Choroid plexus epithelial cell (primary cell): ENCODE measurements around the gene LRP6.

Experiments used
- DNase-seq: peaks from one replicate; pipeline ENCODE4 v3.0.0-alpha.2; 2010; ENCODE audit warnings: low read depth
- H3K4me3 ChIP-seq: 2 replicates; pipeline ENCODE4 v1.5.1; 2011; ENCODE audit warnings: low read depth, mild to moderate bottlenecking, control low read depth, low read length, moderate library complexity
- TF ChIP-seq, protein P1 (sequence below): conservative IDR thresholded peaks from 2 replicates; pipeline ENCODE4 v1.5.1; 2011; ENCODE audit warnings: low read depth, mild to moderate bottlenecking, control low read depth, inconsistent platforms, low read length, moderate library complexity

LRP6 gene

GRCh38 chr12:12167847-12168246 lies 99.0 kb downstream of the LRP6 start:
- TF ChIP-seq, protein P1, sequence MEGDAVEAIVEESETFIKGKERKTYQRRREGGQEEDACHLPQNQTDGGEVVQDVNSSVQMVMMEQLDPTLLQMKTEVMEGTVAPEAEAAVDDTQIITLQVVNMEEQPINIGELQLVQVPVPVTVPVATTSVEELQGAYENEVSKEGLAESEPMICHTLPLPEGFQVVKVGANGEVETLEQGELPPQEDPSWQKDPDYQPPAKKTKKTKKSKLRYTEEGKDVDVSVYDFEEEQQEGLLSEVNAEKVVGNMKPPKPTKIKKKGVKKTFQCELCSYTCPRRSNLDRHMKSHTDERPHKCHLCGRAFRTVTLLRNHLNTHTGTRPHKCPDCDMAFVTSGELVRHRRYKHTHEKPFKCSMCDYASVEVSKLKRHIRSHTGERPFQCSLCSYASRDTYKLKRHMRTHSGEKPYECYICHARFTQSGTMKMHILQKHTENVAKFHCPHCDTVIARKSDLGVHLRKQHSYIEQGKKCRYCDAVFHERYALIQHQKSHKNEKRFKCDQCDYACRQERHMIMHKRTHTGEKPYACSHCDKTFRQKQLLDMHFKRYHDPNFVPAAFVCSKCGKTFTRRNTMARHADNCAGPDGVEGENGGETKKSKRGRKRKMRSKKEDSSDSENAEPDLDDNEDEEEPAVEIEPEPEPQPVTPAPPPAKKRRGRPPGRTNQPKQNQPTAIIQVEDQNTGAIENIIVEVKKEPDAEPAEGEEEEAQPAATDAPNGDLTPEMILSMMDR, result no peak
- no peak for DNase-seq
- H3K4me3 ChIP-seq, result no peak overlapping the region

GRCh38 chr12:12166751-12167150 lies 100.1 kb downstream of the LRP6 start:
- no peak for DNase-seq
- TF ChIP-seq, protein P1, result no peak
- no peak overlapping the region for H3K4me3 ChIP-seq

DNA sequence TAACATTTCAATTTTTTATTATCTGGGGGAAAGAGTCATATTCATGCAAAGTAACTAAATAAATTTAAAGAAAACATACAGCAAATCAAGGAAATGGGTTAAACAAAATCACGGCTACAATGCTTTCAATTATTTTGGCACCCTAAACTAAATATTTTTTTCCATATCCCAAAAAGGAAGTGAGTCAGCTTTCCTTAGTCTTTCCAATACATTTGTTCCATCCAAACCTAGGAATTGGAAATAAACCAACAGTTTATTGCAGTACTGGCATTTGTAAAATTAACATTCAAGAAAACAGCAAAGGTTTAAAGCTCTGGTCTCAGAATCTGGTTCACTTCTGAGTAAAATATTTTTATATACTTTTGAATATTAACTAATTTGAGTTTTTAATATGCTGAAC lies 106.9 kb downstream of the LRP6 start:
- DNase-seq, result no peak
- TF ChIP-seq, protein P1, result no peak
- H3K4me3 ChIP-seq, result no peak overlapping the region

DNA sequence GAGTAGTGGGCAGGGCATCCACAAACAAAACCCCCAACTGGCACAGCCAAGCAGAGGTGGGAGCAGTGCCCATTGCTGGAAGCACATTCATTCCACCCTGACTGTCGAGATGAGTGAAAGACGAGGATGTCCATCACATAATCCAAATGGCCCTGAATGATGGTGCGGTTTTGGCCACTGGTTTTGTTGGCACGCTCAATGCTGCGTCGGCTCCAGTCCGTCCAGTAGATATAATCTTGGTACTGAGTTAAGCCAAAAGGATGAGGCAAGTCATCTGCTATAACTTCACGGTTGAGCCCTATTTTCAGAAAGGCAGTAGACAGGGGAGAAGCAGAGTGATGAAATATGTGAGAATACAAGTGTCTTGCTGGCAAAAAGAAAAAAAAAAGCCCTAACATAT lies 108.0 kb downstream of the LRP6 start:
- H3K4me3 ChIP-seq, result no peak overlapping the region
- no peak for DNase-seq

GRCh38 chr12:12157424-12157823 lies 109.4 kb downstream of the LRP6 start:
- DNase-seq, result no peak
- H3K4me3 ChIP-seq, result no peak overlapping the region
- TF ChIP-seq, protein P1, result no peak

More for the DNA sequence above, 108.0 kb downstream of the LRP6 start:
- TF ChIP-seq, protein P1, result no peak

DNA sequence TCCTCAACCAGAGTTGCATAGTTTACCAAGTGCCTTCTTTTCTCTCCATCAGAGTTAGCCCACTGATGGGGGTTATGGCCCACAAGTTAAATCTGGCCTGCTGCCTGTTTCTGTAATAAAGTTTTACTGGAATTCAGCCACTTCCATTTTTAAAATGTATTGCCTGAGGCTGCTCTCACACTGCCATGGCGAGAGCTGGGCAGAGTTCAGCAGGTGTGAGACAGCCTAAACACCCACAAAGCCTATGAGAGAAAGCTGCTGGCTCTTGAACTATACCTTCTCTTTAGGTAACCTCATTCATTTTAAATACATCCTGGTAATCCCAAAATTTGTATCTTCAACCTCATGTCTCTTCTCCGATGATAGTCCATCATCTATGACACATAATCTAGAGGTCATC lies 110.0 kb downstream of the LRP6 start:
- TF ChIP-seq, protein P1, result no peak
- H3K4me3 ChIP-seq, result no peak overlapping the region
- DNase-seq, result no peak

GRCh38 chr12:12156116-12156515 lies 110.7 kb downstream of the LRP6 start:
- H3K4me3 ChIP-seq, result no peak overlapping the region
- TF ChIP-seq, protein P1, result no peak
- DNase-seq, result no peak
